GM19328 (cell line): ENCODE measurements around the gene SPOCD1.
"Not testable (repeated sequence)": the region's sequence is repeated elsewhere in the genome, so short reads cannot be mapped to it uniquely, and the experiment has no call there.

Experiments
- ATAC-seq: cut with Tn5 transposase; IDR thresholded peaks from one replicate; pipeline ENCODE4 v1.9.1; 2021; ENCODE audit warnings: mild to moderate bottlenecking, moderate library complexity; ENCODE audit not compliant: unreplicated experiment

Gene SPOCD1

GRCh38 chr1:31830065-31830464 lies 14.2 kb upstream of the SPOCD1 start:
- no peak for ATAC-seq

DNA sequence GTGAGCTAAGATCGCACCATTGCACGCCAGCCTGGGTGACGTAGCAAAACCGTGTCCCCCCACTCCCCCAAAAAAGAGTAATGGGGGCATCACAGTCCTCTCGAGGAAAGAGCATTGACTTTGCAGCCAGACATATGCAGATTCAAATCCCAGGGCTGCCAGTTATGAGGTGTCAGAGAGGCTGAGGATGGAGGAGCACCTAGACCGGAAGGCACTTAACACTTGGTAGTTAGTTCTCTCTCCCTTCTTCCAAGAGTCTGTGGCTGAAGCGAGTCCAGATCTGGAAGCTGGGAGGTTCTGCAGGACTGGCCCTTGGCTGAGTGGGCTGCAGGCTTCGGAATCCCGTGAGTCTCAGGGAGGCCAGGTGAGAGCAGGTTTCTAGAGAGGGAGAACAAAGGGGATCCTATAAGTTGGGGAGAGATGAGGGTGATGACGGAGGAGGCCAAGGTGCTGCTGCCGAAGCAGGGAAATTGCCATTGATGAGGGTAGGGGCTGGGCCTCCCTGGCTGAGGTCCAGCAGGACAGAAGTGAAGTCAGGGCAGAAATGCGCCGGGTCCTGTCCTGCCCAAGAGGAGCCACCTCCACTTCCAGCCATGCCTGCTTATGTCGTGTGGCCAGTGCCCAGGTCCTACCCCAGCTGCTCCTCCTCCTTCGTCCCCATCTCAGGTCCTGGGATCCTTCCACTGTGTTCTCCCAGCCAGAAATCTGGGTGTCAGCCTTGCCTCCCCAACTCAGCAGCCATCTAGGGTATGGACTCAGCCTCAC lies 13.3 kb upstream of the SPOCD1 start:
- ATAC-seq, result no peak

- no peak for ATAC-seq
These were observed 12.5 kb upstream of the SPOCD1 start for GRCh38 chr1:31828341-31828740.

DNA sequence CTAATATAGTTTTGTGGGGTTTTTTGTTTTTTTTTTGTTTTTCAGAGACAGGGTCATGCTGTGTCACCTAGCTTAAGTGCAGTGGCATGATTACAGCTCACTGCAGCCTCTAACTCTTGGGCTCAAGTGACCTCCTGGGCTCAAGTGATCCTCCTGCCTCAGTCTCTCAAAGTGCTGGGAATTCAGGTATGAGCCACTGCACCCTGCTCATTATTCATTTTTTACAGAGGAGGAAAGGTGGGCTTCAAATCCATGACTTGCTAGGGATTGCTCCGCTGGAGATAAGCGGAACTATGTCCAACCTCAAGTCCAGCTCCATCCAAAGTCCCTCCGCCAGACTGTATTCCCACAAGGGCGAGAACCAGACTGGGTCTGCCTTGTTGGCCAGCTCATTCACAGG lies 8.0 kb upstream of the SPOCD1 start:
- no peak for ATAC-seq

DNA sequence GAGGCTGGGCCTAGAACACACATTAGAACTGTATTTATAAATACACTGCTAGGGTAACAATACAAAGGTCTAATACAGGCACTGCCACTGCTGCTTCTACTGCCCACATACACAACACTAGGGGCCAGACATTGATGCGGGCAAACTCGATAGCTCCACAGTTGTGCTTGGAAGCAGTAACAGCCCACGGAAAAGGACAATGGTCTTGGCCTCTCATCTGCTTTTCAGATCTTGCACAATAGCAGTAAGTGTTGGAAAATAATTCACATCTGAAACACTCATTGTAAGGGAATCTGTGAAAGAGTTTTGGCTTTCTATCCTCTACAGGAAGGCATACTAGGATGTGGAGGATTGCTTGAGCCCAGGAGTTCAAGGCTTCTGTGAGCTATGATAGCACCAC lies 6.9 kb upstream of the SPOCD1 start:
- no peak for ATAC-seq

DNA sequence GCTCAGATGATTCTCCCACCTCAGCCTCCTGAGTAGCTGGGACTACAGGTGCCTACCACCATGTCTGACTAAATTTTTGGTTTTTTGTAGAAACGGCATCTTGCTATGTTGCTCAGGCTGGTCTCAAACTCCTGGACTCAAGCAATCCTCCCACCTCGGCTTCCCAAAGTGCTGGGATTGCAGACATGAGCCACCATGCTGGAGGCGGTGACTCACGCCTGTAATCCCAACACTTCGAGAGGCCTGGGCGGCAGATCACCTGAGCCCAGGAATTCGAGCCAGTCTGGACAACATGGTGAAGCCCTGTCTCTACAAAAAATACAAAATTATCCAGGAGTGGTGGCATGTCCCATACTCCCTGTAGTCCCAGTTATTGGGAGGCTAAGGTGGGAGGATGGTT lies 4.4 kb upstream of the SPOCD1 start:
- not testable (repeated sequence) for ATAC-seq

DNA sequence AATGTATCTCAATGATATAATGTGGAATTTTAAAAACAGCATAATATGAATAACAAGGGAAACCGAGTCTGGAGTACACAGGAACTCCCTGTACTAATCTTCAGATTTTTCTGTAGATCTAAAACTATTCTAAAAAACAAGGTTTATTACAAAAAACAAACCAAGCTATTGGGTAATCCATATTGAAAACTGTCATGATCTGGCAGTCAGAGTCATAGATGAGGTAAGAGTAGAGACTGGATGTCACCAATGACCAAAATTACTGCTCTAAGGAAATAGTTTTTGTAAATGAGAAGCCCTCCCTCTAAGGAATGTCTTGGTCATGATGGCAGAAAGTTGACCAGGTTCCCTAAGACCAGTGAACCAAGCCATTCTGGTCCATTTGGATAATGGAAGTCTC lies 2.4 kb upstream of the SPOCD1 start:
- no peak for ATAC-seq

- ATAC-seq, result not testable (repeated sequence)
These were observed 1.1 kb upstream of the SPOCD1 start for GRCh38 chr1:31816947-31817346.

DNA sequence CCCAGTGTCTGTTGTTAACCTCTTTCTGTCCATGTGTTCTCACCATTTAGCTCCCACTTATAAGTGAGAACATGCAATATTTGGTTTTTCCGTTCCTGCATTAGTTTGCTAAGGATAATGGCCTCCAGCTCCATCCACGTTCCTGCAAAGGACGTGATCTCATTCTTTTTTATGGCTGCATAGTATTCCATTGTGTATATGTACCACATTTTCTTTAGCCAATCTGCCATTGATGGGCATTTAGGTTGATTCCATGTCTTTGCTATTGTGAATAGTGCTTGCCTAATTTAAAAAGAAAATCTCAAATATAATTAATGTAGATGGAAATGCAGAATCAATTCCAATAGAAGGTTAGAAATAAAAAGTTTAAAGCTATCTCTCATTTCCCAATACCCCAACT lies 679 bp upstream of the SPOCD1 start:
- not testable (repeated sequence) for ATAC-seq

- ATAC-seq, result no peak
These were observed 546 bp downstream of the SPOCD1 start for GRCh38 chr1:31815307-31815645.

DNA sequence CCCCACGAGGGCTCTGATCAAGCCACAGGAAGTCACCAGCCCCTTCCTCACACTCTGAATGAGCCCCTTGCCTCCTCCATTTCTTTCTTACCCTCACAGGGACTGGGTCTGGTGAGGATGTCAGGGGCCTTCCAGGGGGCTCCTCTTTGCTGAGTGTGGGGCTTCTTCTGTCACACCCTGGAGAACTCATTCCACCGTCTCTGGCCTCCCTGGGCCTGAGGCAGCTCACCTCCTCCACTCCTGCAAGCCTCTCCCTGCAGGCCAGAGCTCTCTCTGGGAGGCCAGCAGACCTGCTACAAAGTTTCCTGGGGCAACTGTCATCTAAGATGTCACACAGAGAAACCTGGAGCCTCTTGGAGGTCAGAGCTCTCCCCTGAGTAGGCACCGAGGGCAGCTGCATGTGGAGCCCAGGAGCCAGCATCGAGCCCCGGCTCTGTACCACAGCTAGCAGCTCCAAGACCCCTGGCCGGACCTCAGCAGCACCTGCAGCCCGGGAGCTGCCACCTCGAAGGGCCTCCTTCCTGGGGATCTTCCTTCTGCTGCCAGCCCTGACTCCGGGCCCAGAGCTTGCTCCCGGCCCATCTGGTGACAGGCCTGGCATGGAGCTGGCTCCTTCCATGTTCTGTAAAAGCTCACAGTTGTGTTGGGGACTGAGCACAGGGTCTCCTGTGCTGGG lies 1.1 kb downstream of the SPOCD1 start:
- no peak for ATAC-seq

DNA sequence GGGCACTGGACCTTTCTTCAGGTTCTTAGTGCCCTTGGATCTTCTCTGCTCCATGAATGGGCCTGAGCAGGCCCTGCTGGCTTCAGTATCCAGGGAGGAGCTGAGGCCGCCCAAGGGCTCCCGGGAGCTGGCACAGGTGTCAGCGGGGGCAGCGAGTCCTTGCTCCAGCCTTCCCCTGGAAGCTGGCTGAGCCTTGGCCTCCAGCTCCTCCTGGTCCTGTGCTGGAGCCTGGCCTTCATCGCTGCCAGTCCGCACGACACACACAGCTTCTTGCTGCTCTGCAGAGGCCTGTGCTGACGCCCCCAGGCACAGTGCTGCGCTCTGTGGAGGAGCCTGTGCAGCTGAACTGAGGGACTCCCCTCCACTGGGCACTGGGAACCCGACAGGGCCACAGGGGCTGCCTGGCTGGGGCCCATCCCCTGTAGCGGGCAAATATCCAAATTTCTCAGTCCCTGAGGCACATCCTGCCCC lies 1.7 kb downstream of the SPOCD1 start:
- no peak for ATAC-seq

DNA sequence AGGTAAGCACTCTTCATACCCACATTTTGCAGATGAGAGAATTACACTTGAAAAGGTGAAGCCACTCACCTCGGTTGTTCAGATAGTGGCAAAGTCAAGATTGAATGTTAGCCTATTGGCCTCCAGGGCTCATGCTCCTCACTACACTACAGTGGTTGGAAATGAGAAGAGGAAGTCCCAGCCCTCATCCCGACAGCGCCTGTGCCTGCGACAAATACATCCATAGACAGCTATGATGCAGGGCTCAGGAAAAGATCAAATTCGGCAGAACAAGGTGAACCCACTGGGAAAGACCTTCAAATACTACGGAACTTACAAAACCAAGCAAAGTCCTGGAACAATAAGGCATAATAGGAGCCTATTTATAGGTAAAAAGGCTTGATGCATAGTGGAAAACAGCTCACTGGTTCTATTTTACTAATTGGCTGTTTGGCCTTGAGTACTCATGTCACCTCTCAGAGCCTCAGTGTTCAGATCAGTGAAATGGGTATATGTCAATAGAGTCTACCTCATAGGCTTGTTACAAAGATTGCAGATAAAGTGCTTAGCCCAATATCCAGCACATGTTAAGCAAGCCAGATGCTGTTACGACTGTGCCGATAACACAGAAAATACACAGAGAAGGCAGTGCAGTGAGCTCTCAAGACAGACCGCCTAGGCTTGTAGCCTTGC lies 3.5 kb downstream of the SPOCD1 start:
- ATAC-seq, result no peak

GRCh38 chr1:31811605-31812004 lies 4.2 kb downstream of the SPOCD1 start:
- ATAC-seq, result no peak

GRCh38 chr1:31809698-31810097 lies 6.1 kb downstream of the SPOCD1 start:
- ATAC-seq, result no peak

GRCh38 chr1:31807273-31808048 lies 8.4 kb downstream of the SPOCD1 start:
- no peak for ATAC-seq

DNA sequence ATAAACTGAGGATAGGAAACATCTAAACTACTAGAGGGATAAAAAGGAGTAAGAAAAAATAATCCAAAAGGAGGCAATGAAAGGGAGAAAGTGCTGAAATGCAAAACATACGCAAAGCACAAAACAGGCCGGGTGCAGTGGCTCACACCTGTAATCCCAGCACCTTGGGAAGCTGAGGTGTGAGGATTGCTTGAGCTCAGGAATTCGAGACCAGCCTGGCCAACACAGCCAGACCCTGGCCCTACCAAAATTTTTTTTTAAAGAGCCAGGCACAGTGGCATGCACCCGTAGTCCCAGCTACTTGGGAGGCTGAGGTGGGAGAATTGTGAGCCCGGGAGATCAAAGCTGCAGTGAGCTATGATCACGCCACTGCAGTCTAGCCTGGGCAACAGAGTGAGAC lies 10.5 kb downstream of the SPOCD1 start:
- no peak for ATAC-seq

DNA sequence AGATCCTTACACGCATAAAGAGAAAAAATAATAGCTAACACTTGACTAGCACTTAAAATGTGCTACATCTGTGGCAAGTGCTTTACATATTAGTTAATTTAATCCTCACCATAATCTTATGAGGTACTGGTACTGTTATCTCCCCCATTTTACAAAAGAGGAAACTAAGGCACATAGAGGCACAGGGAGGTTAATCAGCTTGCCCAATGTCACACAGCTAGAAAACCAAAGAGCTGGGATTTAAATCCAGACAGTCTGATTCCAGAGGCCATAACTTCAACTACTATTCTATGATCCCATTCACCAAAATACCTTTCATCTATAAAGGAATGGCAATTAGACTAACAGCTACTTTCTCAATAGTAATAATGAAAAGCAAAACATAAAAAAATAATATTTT lies 11.7 kb downstream of the SPOCD1 start:
- ATAC-seq, result no peak

GRCh38 chr1:31803610-31804009 lies 12.2 kb downstream of the SPOCD1 start:
- ATAC-seq, result no peak

DNA sequence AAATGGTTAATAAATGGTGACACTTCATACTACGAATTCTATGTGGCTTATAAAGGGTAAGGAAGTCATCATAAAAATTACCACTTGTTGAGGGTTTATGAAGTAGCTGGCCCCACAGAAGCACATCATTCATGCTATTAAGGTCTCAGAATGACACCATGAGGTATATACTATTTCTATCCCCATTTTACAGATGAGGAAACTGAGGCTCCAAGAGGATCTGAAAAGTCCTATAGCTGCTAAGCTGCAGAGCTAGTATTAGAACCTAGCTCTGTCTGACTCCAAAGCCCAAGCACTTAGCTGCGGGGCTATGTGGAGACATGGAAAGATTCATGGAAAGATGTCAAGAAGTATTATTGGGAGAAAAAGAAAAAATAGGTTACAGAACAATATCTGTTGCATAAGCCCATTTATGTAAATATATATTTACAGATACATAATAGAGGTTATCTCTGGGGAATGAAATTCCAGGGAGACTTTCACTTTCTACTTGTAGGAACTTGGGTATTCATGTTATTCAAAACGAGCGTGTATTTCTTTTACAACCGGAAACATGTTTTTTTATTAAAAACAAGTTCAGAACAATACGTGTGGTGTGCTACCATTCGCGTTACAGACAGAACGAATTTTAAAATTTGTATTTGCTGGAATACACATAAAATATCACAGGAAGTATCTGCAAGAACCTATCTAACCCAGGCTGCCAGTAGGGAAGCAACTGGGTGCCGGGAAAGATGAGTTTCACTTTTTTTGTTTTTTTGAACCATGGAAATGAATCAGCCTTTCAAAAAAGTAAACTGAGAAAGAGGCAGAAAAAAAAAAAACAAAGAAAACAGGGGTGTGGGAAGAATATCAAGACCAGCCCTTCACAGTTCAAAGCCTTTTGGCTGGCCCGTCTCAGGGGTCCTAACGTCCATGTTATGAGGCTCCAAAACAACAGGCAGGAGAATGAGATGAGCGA lies 13.4 kb downstream of the SPOCD1 start:
- no peak for ATAC-seq
